ENCODE results near the gene TPI1. TPM values are rescaled to one million over a fixed set of nuclear protein-coding genes. Genes with fewer than 3 reads are reported as not detected.

TPI1 gene
- total RNA-seq, 1 experiment from 2014 or later, result 1,045 TPM

GRCh38 chr12:6828781-6829535 lies 38.4 kb upstream of the TPI1 start (continued):
- TF ChIP-seq ATF3 (CRISPR knock-in tag; conservative IDR thresholded peaks at IDR 0.05) (no peak), IRF1 (CRISPR knock-in tag; IDR thresholded peaks at IDR 0.05) (no peak), CBFB (CRISPR knock-in tag; IDR thresholded peaks at IDR 0.05; ENCODE audit: low read depth) (no peak), JAZF1 (CRISPR knock-in tag; IDR thresholded peaks at IDR 0.05) (no peak), MLX (CRISPR knock-in tag; IDR thresholded peaks at IDR 0.05) (no peak), ZNF121 (CRISPR knock-in tag; IDR thresholded peaks at IDR 0.05) (no peak), TCF7 (CRISPR knock-in tag; IDR thresholded peaks at IDR 0.05; ENCODE audit: low read depth) (no peak), FOXK1 (CRISPR knock-in tag; IDR thresholded peaks at IDR 0.05) (no peak; the same call in 1 of the 2 replicates), NFYB (CRISPR knock-in tag; conservative IDR thresholded peaks at IDR 0.05; ENCODE audit: low read depth) (peak; percentile 21), ZNF416 (CRISPR knock-in tag; IDR thresholded peaks at IDR 0.05) (no peak), IRF2 (CRISPR knock-in tag; IDR thresholded peaks at IDR 0.05; ENCODE audit: borderline replicate concordance, low read depth) (no peak), ZNF532 (CRISPR knock-in tag; IDR thresholded peaks at IDR 0.05; ENCODE audit: borderline replicate concordance) (no peak), STAT6 (CRISPR knock-in tag; conservative IDR thresholded peaks at IDR 0.05; ENCODE audit: low read depth) (no peak), ZNF263 (CRISPR knock-in tag; IDR thresholded peaks at IDR 0.05; ENCODE audit: low read depth) (no peak), TP53 (CRISPR knock-in tag; IDR thresholded peaks at IDR 0.05) (no peak), AFF4 (CRISPR knock-in tag; IDR thresholded peaks at IDR 0.05; ENCODE audit: borderline replicate concordance) (no peak), ETV6 (CRISPR knock-in tag; IDR thresholded peaks at IDR 0.05) (no peak), SP1 (CRISPR knock-in tag; conservative IDR thresholded peaks at IDR 0.05) (peak; percentile 60; the same call in 1 of the 2 replicates), ESRRA (CRISPR knock-in tag; IDR thresholded peaks at IDR 0.05; ENCODE audit: borderline replicate concordance) (no peak; the same call in 1 of the 2 replicates), NFATC4 (CRISPR knock-in tag; IDR thresholded peaks at IDR 0.05) (no peak), ZNF281 (CRISPR knock-in tag; IDR thresholded peaks at IDR 0.05) (no peak), MYBL2 (CRISPR knock-in tag; IDR thresholded peaks at IDR 0.05) (peak; percentile 15; the same call in 1 of the 2 replicates), FOXP1 (CRISPR knock-in tag; IDR thresholded peaks at IDR 0.05; ENCODE audit: borderline replicate concordance) (peak; percentile 7; the same call in 1 of the 2 replicates)

Data from WTC11 (cell line).